Nephron progenitor cell (in vitro differentiated cells): ENCODE data around the gene DTWD2.

Experiments used
- DNase-seq: peaks from one replicate; pipeline ENCODE4 v3.0.0; 2021
- H3K27ac Mint-ChIP-seq: 2 replicates; pipeline ENCODE4 v1.8.0; 2021; ENCODE audit warnings: mild to moderate bottlenecking, moderate library complexity, mixed read lengths
- H3K27me3 Mint-ChIP-seq: 2 replicates; pipeline ENCODE4 v1.8.0; 2021; ENCODE audit warnings: mild to moderate bottlenecking, low read depth, mixed read lengths; ENCODE audit not compliant: poor library complexity
- H3K36me3 Mint-ChIP-seq: 2 replicates; pipeline ENCODE4 v1.8.0; 2021; ENCODE audit warnings: low read depth, mixed read lengths
- H3K4me1 Mint-ChIP-seq: 2 replicates; pipeline ENCODE4 v1.8.0; 2021; ENCODE audit warnings: mixed read lengths
- H3K4me3 Mint-ChIP-seq: 2 replicates; pipeline ENCODE4 v1.8.0; 2021; ENCODE audit warnings: mild to moderate bottlenecking, moderate library complexity, mixed read lengths
- H3K9me3 Mint-ChIP-seq: 2 replicates; pipeline ENCODE4 v1.8.0; 2021; ENCODE audit warnings: mild to moderate bottlenecking, moderate library complexity, mixed read lengths
- TF ChIP-seq, protein P1 (sequence below): fragments of 200-600 bp; sonication (generic); IDR thresholded peaks from 2 replicates; pipeline ENCODE4 v1.5.0; 2021; ENCODE audit warnings: antibody characterized with exemption

DTWD2 gene

GRCh38 chr5:118796081-118796480 is 192.3 kb downstream of the DTWD2 start:
- TF ChIP-seq, protein P1, sequence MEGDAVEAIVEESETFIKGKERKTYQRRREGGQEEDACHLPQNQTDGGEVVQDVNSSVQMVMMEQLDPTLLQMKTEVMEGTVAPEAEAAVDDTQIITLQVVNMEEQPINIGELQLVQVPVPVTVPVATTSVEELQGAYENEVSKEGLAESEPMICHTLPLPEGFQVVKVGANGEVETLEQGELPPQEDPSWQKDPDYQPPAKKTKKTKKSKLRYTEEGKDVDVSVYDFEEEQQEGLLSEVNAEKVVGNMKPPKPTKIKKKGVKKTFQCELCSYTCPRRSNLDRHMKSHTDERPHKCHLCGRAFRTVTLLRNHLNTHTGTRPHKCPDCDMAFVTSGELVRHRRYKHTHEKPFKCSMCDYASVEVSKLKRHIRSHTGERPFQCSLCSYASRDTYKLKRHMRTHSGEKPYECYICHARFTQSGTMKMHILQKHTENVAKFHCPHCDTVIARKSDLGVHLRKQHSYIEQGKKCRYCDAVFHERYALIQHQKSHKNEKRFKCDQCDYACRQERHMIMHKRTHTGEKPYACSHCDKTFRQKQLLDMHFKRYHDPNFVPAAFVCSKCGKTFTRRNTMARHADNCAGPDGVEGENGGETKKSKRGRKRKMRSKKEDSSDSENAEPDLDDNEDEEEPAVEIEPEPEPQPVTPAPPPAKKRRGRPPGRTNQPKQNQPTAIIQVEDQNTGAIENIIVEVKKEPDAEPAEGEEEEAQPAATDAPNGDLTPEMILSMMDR = no peak
- H3K27ac Mint-ChIP-seq = no peak overlapping the region
- peaks cover 4% of the 10 kb centered on the region for H3K36me3 Mint-ChIP-seq

GRCh38 chr5:118794281-118794680 is 194.1 kb downstream of the DTWD2 start:
- no peak overlapping the region for H3K4me3 Mint-ChIP-seq
- H3K9me3 Mint-ChIP-seq = no peaks in the 10 kb centered on the region
- no peak for DNase-seq

More at GRCh38 chr5:118796081-118796480, 192.3 kb downstream of the DTWD2 start:
- H3K4me1 Mint-ChIP-seq = peaks cover 32% of the 10 kb centered on the region
- DNase-seq = no peak
- H3K9me3 Mint-ChIP-seq = peaks cover 4% of the 10 kb centered on the region
- no peaks in the 10 kb centered on the region for H3K27me3 Mint-ChIP-seq
- no peak overlapping the region for H3K4me3 Mint-ChIP-seq

GRCh38 chr5:118793652-118794051 is 194.7 kb downstream of the DTWD2 start:
- Mint-ChIP-seq H3K4me1 (peaks cover 51% of the 10 kb centered on the region), H3K4me3 (no peak overlapping the region), H3K36me3 (no peaks in the 10 kb centered on the region), H3K27me3 (no peaks in the 10 kb centered on the region), H3K27ac (peak overlapping the region; percentile 51), H3K9me3 (no peaks in the 10 kb centered on the region)
- TF ChIP-seq, protein P1 = no peak
- DNase-seq = no peak

More at GRCh38 chr5:118794281-118794680, 194.1 kb downstream of the DTWD2 start:
- H3K36me3 Mint-ChIP-seq = no peaks in the 10 kb centered on the region
- no peak overlapping the region for H3K27ac Mint-ChIP-seq
- TF ChIP-seq, protein P1 = no peak
- no peaks in the 10 kb centered on the region for H3K27me3 Mint-ChIP-seq
- H3K4me1 Mint-ChIP-seq = peaks cover 47% of the 10 kb centered on the region

DNA sequence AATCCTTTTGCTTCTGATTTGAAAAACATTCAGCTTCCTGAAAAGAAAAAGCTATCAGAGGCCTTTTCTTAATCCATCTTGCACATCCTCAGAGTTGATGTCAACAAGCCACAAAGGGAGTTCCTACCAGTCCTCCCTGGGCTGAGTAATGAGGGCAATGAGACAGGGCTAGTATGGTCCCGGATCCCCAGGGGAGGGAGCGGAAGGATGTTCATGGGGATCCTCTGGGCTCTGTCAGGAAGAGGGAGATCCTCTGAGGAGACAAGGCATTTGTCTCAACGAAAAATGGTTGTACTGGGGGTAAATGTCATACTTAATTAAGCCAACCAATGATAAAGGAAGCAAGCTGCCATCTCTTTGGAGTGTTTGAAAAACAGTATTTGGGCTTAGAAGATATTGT is 195.3 kb downstream of the DTWD2 start:
- no peak overlapping the region for H3K4me3 Mint-ChIP-seq
- no peak for DNase-seq
- H3K27ac Mint-ChIP-seq = no peak overlapping the region
- H3K27me3 Mint-ChIP-seq = no peaks in the 10 kb centered on the region
- no peaks in the 10 kb centered on the region for H3K9me3 Mint-ChIP-seq
- peaks cover 57% of the 10 kb centered on the region for H3K4me1 Mint-ChIP-seq
- H3K36me3 Mint-ChIP-seq = no peaks in the 10 kb centered on the region
- TF ChIP-seq, protein P1 = no peak

- Mint-ChIP-seq H3K4me3 (no peak overlapping the region), H3K4me1 (peaks cover 57% of the 10 kb centered on the region), H3K9me3 (no peaks in the 10 kb centered on the region), H3K27me3 (no peaks in the 10 kb centered on the region), H3K36me3 (no peaks in the 10 kb centered on the region), H3K27ac (peak overlapping the region; percentile 87)
- TF ChIP-seq, protein P1 = peak; percentile 78
- DNase-seq = peak; percentile 21
These were observed 196.2 kb downstream of the DTWD2 start for GRCh38 chr5:118791926-118792734.

DNA sequence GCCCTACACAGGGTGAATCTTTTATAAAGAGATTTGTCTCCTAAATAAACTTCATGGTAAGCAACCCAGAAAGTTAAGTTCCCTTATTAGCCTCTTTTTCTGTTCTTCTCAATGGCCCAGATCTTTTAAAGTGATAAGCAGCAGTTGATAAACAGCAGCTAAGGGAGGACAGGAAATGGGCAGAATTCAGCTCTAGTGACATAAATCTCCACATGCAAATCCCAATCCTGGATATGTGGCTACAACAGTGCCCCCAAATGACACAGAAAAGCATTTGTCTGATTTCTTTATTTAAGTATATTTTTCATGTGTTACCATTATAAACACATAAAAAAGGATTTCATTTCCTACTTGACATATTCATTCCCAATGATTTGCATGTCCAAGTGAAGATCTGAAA is 199.0 kb downstream of the DTWD2 start:
- DNase-seq = no peak
- H3K9me3 Mint-ChIP-seq = no peaks in the 10 kb centered on the region
- no peak overlapping the region for H3K27ac Mint-ChIP-seq
- TF ChIP-seq, protein P1 = no peak
- no peaks in the 10 kb centered on the region for H3K27me3 Mint-ChIP-seq
- peaks cover 57% of the 10 kb centered on the region for H3K4me1 Mint-ChIP-seq
- H3K4me3 Mint-ChIP-seq = no peak overlapping the region
- H3K36me3 Mint-ChIP-seq = no peaks in the 10 kb centered on the region
